Adrenal gland (tissue), 12 donors: ENCODE measurements around the gene LBX2. TPM values are rescaled to one million over a fixed set of nuclear protein-coding genes. Genes with fewer than 3 reads are reported as not detected.

Experiments
- DNase-seq, 7 donors: peaks; one replicate each; pipeline ENCODE4 v3.0.0-alpha.2; 2019 to 2020
- H3K27ac ChIP-seq, 5 donors: fragments of 200-600 bp; sonication (generic) in 4 of 5; 1 replicate in 3 of 5; 2 replicates in 2 of 5; pipeline versions ENCODE4 v1.5.1 to v1.8.0; 2016 to 2020; ENCODE audit warnings: mild to moderate bottlenecking in 1 of 5
- H3K27me3 ChIP-seq: fragments of 200-600 bp; 2 replicates; pipeline ENCODE4 v1.8.0; 2021
- H3K36me3 ChIP-seq, 2 donors: fragments of 200-600 bp; replicated peaks in 1 of 2; 1 replicate in 1 of 2; 2 replicates in 1 of 2; pipeline versions ENCODE4 v1.5.1 to v1.8.0; 2018 to 2022
- H3K4me1 ChIP-seq, 2 donors: fragments of 200-600 bp; replicated peaks in 1 of 2; 1 replicate in 1 of 2; 2 replicates in 1 of 2; pipeline versions ENCODE4 v1.5.1 to v1.8.0; 2018 to 2021
- H3K4me3 ChIP-seq, 4 donors: fragments of 200-600 bp; sonication (generic) in 3 of 4; one replicate each; pipeline ENCODE4 v1.5.1; 2016 to 2018
- H3K9me3 ChIP-seq, 3 donors: fragments of 200-600 bp; sonication (generic) in 1 of 3; replicated peaks in 1 of 3; 1 replicate in 2 of 3; 2 replicates in 1 of 3; pipeline versions ENCODE4 v1.5.1 to v1.8.0; 2016 to 2021
- CTCF ChIP-seq, 6 experiments: fragments of 450-650 bp in 4 of 6; fragments of 200-600 bp in 2 of 6; sonication (generic) in 1 of 6; IDR thresholded peaks; 1 replicate in 5 of 6; 2 replicates in 1 of 6; pipeline versions ENCODE4 v1.5.1 to v1.8.0; 2016 to 2021; ENCODE audit warnings: antibody characterized with exemption in 6 of 6, mild to moderate bottlenecking in 2 of 6, moderate library complexity in 1 of 6
- POLR2A ChIP-seq, 2 donors: fragments of 450-650 bp; IDR thresholded peaks; one replicate each; pipeline ENCODE4 v1.6.1; 2017; ENCODE audit warnings: antibody characterized with exemption in 2 of 2, mild to moderate bottlenecking in 2 of 2, moderate library complexity in 1 of 2
- WGBS, 4 donors: extraction: QIAGEN DNeasy Blood & Tissue Kit in 2 of 4; methylation state at CpG; one replicate each; pipeline versions ENCODE4 v1.1.5 to v1.1.7; 2013 to 2017; 5-methylcytosine and 5-hydroxymethylcytosine counted together
- intact Hi-C, 2 donors: fragments of 100-400 bp; cut with DNase I; formaldehyde crosslinking; loops; one replicate each; pipeline versions ENCODE4 v1.14.1 to v1.15.0; 2022 to 2023
- polyA plus RNA-seq, 3 donors: library from polyadenylated mRNA; stranded (reverse); fragments of 200-250 nt in 2 of 3; fragments of 350-450 nt in 1 of 3; fragmentation: Illumina TruSeq in 1 of 3; extraction: RNeasy Lipid Tissue Mini Kit (QIAGEN cat#74804) in 1 of 3; gene quantifications; one replicate each; pipeline ENCODE4 v1.2.3, GENCODE V29; 2013 to 2014
- total RNA-seq, 9 donors: library from RNA; depleted of rRNA in 4 of 9; stranded (reverse); fragments of >200 nt in 4 of 9; fragments of 120-200 nt in 1 of 9; fragmentation: NEBNext Ultra II Directional in 1 of 9; extraction: Animal tissue kit (Norgen Biotek cat#: 25700) in 1 of 9; gene quantifications; one replicate each; pipeline versions ENCODE4 v1.1.0 to v1.2.4, GENCODE V29; 2013 to 2023
- donor health status: healthy with polysubstance abuse.
- donor health status: Bipolar disorder and iron deficiency.
- donor health status: DM: yes; HTN: yes; CAD: no.
- donor health status: DM: no; HTN: no; CAD: no.
- donor health status: DM: no; HTN: no; CAD: no.
- donor health status: DM: yes; HTN: yes; CAD: no.

The LBX2 gene
- total and polyA plus RNA-seq, 12 donors, result 0.18 to 2.0 (median 0.71) TPM; not detected in 2

DNA sequence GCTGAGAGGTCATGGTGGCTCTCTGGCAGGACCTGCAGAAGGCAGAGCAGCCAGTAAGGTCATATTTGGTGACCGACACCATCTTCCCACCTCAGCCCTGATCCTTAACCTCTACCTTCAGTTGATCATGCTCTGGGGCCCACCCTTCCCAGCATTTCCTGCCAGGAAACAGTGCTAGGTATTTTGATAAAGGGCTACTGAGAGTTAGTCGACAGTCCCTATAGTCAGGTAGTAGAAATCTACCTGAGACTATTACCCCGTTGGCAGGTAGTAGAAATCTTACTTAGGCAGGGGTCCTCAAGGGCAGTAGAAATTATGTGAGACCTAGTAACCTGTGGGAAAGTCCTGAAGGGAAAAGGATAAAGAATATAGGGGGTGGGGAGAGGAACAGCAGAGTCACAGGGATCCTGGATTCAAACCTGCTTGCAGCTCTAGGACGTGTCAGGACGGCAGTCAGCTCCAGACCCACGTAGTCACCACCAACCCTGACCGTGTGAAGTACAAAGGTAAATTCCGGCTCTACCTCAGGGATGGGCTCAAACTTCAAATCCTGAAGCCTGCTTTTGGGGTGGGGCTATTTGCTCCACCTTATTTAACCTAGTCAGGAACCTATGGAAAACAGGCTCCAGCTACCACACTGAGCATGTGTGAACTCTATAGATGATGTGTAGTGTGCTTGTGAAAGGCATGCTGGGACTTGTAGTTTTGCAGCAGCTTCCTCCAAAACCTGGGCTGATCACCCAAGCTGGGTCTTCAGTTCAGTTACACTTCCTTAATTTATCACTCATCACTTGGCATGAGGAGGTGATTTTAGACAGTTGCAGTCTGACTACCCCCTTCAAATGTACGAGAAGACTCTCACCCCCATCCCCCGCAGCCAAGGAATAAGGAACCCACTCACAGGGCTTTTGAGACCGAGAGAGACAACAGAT, 26.6 kb upstream of the LBX2 start, which contains the start of gene DQX1:
Gene DQX1 (minus strand): TSS at position 515 of the 932 bp plus-strand sequence. CDS start 502 bp downstream, at position 13.
- peak in 1 of 7 donors; percentile 35 for DNase-seq
- intact Hi-C loops, result loop anchor here in 1 of 2 donors (5.0 kb wide), 1 partner anchor 39 kb away; no protein-coding TSS in a partner anchor
- Histone ChIP-seq H3K36me3 (peaks cover 0 to 21% of the 10 kb centered on the region in 2 donors), H3K4me3 (no peak within 1 kb of the TSS), H3K27ac (no peak within 1 kb of the TSS), H3K4me1 (peaks cover 11 to 13% of the 10 kb centered on the region in 2 donors), H3K27me3 (no peaks in the 10 kb centered on the region), H3K9me3 (no peaks in the 10 kb centered on the region)
- TF ChIP-seq CTCF (IDR thresholded peaks at IDR 0.05) (no peak), POLR2A (IDR thresholded peaks at IDR 0.05) (no peak)
- WGBS, 4 donors, result 91 to 93% (median 92%) methylated on average over 11 of the region's 11 CpGs

- peaks cover 6% of the 10 kb centered on the region for H3K27me3 ChIP-seq
- WGBS, 4 donors, result 92 to 99% (median 97%) methylated on average over 10 of the region's 10 CpGs
- H3K4me1 ChIP-seq, result peaks cover 9 to 11% of the 10 kb centered on the region in 2 donors
- no peak overlapping the region for H3K4me3 ChIP-seq
- no peak overlapping the region for H3K27ac ChIP-seq
- intact Hi-C loops, result loop anchor here in 1 of 2 donors (5.0 kb wide), 1 partner anchor 38 kb away; no protein-coding TSS in a partner anchor
- H3K9me3 ChIP-seq, result no peaks in the 10 kb centered on the region
- no peak for DNase-seq
- TF ChIP-seq CTCF (IDR thresholded peaks at IDR 0.05) (no peak), POLR2A (IDR thresholded peaks at IDR 0.05) (no peak)
- peaks cover 0 to 21% of the 10 kb centered on the region in 2 donors for H3K36me3 ChIP-seq
Observed at GRCh38 chr2:74524955-74525716, 25.7 kb upstream of the LBX2 start.

DNA sequence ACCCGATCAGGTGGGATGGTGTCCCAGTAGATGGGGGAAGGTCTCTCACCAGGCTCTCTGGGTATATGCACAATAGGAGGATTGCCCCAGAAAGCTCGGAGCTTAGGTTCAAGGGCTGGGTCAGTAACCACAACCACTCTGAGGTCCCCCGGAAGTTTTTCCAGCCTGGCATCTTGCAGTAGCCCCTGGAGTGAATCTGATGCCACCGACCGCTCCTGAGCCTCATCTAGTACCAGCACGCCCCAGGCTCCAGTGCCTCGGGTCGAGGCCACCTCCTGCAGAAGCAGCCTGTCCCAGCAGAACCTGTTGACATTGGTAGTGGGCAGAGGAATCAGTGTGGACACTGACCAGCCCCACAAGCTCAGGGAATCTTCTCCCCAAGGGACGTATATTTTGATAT, 24.6 kb upstream of the LBX2 start:
- 53 to 83% (median 76%) methylated on average over 3 to 9 of the region's 9 CpGs for WGBS, 4 donors
- no peak for DNase-seq
- H3K27me3 ChIP-seq, result peaks cover 16% of the 10 kb centered on the region
- no peak overlapping the region for H3K4me3 ChIP-seq
- intact Hi-C loops, result no loop called here
- H3K27ac ChIP-seq, result no peak overlapping the region
- no peak for TF ChIP-seq CTCF (IDR thresholded peaks at IDR 0.05)
- no peak for TF ChIP-seq POLR2A (IDR thresholded peaks at IDR 0.05)
- peaks cover 8 to 10% of the 10 kb centered on the region in 2 donors for H3K4me1 ChIP-seq
- H3K36me3 ChIP-seq, result peaks cover 0 to 21% of the 10 kb centered on the region in 2 donors
- H3K9me3 ChIP-seq, result no peaks in the 10 kb centered on the region

- DNase-seq, result no peak
- H3K9me3 ChIP-seq, result no peaks in the 10 kb centered on the region
- no peak overlapping the region for H3K4me3 ChIP-seq
- WGBS, 4 donors, result 67 to 79% (median 69%) methylated on average over 3 of the region's 3 CpGs
- H3K4me1 ChIP-seq, result no peaks in the 10 kb centered on the region
- intact Hi-C loops, result no loop called here
- peaks cover 0 to 18% of the 10 kb centered on the region in 2 donors for H3K36me3 ChIP-seq
- TF ChIP-seq POLR2A (IDR thresholded peaks at IDR 0.05) (no peak), CTCF (IDR thresholded peaks at IDR 0.05) (no peak)
- no peak overlapping the region for H3K27ac ChIP-seq
- peaks cover 30% of the 10 kb centered on the region for H3K27me3 ChIP-seq
Observed at GRCh38 chr2:74522516-74522915, 23.1 kb upstream of the LBX2 start.
